Mucosa of descending colon (tissue), 3 donors: ENCODE results near the gene ZFAND6. TPM values are rescaled to one million over a fixed set of nuclear protein-coding genes. Genes with fewer than 3 reads are reported as not detected.

ENCODE experiments used
- ATAC-seq: fragments of 200-7000 bp; cut with Tn5 transposase; one replicate; pipeline ENCODE4 v1.9.1; 2020; ENCODE audit warnings: mild to moderate bottlenecking, moderate library complexity
- DNase-seq, 3 donors: peaks; one replicate each; pipeline ENCODE4 v3.0.0-alpha.2; 2020
- H3K36me3 ChIP-seq: fragments of 200-600 bp; one replicate; pipeline ENCODE4 v1.8.0; 2021; ENCODE audit warnings: low read depth, mild to moderate bottlenecking
- H3K4me1 ChIP-seq: fragments of 200-600 bp; one replicate; pipeline ENCODE4 v1.8.0; 2021; ENCODE audit warnings: low read depth, mild to moderate bottlenecking
- H3K4me3 ChIP-seq: fragments of 200-600 bp; one replicate; pipeline ENCODE4 v1.8.0; 2021; ENCODE audit warnings: mild to moderate bottlenecking
- H3K9me3 ChIP-seq: fragments of 200-600 bp; one replicate; pipeline ENCODE4 v1.8.0; 2021; ENCODE audit warnings: mild to moderate bottlenecking
- CTCF ChIP-seq: fragments of 200-600 bp; IDR thresholded peaks from one replicate; pipeline ENCODE4 v1.8.0; 2022; ENCODE audit warnings: antibody characterized with exemption, mild to moderate bottlenecking
- intact Hi-C, 2 donors: fragments of 100-400 bp; cut with DNase I in 1 of 2; cut with micrococcal nuclease in 1 of 2; formaldehyde crosslinking; loops; one replicate each; pipeline versions ENCODE4 v1.11.0 to v1.11.1; 2022; cut with DNase I, micrococcal nuclease
- total RNA-seq, 3 donors: library from RNA; stranded (reverse); fragmentation: NEBNext Ultra II Directional in 2 of 3; extraction: Animal tissue kit (Norgen Biotek cat#: 25700) in 2 of 3; gene quantifications; one replicate each; pipeline versions ENCODE4 v1.2.1 to v1.2.4, GENCODE V29; 2021 to 2023
- donor health status: DM: no; HTN: no; CAD: no; lungs with moderate emphysema.
- donor health status: DM: no; HTN: no; CAD: no.
- donor health status: DM: no; HTN: yes; CAD: no.

ZFAND6 gene
- total RNA-seq, 3 donors from 2014 or later, result 73.0 to 83.3 (median 76.5) TPM

DNA sequence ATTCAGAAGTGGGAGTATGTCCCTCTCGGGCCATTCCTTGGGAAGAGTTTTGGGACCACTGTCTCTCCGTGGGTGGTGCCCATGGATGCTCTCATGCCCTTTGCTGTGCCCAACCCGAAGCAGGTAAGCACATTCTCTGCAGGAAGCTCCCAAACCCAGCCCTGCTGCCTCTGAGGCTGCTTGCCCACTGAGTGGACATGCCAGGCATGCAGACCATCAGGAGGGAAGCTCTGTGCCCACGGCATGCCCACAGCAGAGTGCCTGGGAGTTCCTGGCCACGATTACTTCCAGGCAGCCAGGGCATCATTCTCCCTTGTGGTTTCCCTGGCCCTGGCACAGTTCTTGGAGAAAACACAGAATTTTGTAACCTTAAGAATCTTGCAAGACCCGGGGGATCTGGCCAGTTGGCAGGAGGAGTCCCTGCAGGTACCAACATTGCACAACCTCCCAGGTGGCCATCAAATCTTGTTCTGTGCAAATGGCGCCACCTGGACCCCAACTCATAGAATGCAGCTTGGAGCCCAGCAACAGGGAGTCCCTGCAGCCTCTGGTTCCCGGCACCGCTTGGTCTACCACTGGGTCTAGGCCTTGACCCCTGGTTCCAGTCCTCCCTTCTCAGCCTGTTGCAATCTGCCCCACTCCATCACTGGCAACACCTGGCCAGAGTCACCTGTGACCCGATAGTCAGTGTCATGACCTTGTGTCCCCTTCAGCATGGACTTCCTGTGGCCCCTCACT is 113.7 kb downstream of the ZFAND6 start:
- Histone ChIP-seq H3K36me3 (no peaks in the 10 kb centered on the region), H3K4me3 (no peak overlapping the region), H3K9me3 (no peaks in the 10 kb centered on the region), H3K4me1 (no peaks in the 10 kb centered on the region)
- DNase-seq, result peak; percentile 65 to 82 (median 79)
- intact Hi-C loops, result no loop called here
- TF ChIP-seq CTCF, result peak; percentile 38
- ATAC-seq, result peak; percentile 91

- Histone ChIP-seq H3K36me3 (no peaks in the 10 kb centered on the region), H3K4me3 (no peak overlapping the region), H3K4me1 (no peaks in the 10 kb centered on the region), H3K9me3 (no peaks in the 10 kb centered on the region)
- ATAC-seq (no peak), DNase-seq (no peak)
- TF ChIP-seq CTCF, result no peak
- intact Hi-C loops, result no loop called here
These were observed 114.7 kb downstream of the ZFAND6 start for GRCh38 chr15:80174017-80174746.

GRCh38 chr15:80175436-80175835 is 116.0 kb downstream of the ZFAND6 start:
- Histone ChIP-seq H3K9me3 (no peaks in the 10 kb centered on the region), H3K4me3 (no peak overlapping the region), H3K36me3 (no peaks in the 10 kb centered on the region), H3K4me1 (no peaks in the 10 kb centered on the region)
- ATAC-seq (no peak), DNase-seq (no peak)
- TF ChIP-seq CTCF, result no peak
- intact Hi-C loops, result no loop called here

DNA sequence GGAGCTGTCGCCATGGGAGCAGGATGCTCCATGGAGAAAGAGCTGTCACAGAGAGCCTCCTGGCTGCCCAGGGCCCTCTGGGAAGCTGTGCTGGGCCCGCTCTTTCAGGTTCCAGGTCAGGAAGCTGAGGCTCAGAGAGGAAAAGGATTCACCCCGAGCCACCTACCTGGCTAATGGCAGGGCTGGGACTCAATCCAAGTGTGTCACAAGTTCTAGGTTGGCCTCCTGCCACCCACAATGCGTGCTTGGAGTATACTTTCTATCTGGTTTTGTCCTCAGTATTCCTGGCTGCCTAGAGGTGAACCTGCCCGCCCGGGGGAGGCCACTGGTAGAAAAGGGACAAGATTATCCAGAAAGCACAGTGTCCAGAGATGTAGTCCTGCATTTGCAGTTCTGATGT is 117.0 kb downstream of the ZFAND6 start:
- Histone ChIP-seq H3K4me1 (no peaks in the 10 kb centered on the region), H3K4me3 (no peak overlapping the region), H3K9me3 (no peaks in the 10 kb centered on the region), H3K36me3 (no peaks in the 10 kb centered on the region)
- DNase-seq (no peak), ATAC-seq (no peak)
- intact Hi-C loops, result no loop called here
- TF ChIP-seq CTCF, result no peak

DNA sequence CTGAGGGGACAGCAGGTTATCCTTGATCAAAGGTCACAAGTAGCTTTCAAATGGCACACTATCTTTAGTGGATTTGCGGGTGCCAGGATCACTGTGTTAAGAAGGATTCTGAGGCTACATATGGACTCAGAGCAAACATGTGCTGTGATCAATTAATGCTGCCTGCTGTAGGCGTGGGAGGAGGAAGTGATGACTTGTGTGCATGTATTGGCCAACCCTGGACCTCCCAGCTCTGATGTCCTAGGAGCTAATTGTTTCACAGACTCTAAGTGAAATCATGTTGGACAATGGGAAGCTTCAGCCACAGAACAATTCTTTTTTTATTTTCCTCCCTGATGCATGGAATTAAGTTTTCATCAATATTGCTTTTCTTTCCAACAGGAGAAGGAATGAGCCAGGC is 117.7 kb downstream of the ZFAND6 start:
- no peaks in the 10 kb centered on the region for H3K4me1 ChIP-seq
- no peaks in the 10 kb centered on the region for H3K36me3 ChIP-seq
- TF ChIP-seq CTCF, result no peak
- no peak for ATAC-seq
- no peaks in the 10 kb centered on the region for H3K9me3 ChIP-seq
- intact Hi-C loops, result no loop called here
- H3K4me3 ChIP-seq, result no peak overlapping the region
- no peak for DNase-seq
